Frontal cortex (tissue), 4 donors: ENCODE results near the gene EDIL3. TPM values are rescaled to one million over a fixed set of nuclear protein-coding genes. Genes with fewer than 3 reads are reported as not detected.
"Not testable (repeated sequence)": the region's sequence is repeated elsewhere in the genome, so short reads cannot be mapped to it uniquely, and the experiment has no call there.

ENCODE experiments used
- DNase-seq, 2 donors: peaks; one replicate each; pipeline ENCODE4 v3.0.0; 2012; ENCODE audit warnings: low spot score in 2 of 2
- FAIRE-seq: peaks from 2 replicates; lab custom pipeline; 2012; peaks lifted over from hg19 to GRCh38; lab: Jason Lieb, UNC
- total RNA-seq: library from RNA; depleted of rRNA; stranded (reverse); fragments of >200 nt; gene quantifications from one replicate; pipeline ENCODE4 v1.2.3, GENCODE V29; 2014
- donor health status: control.
- donor health status: control.
- donor health status: control.

Gene EDIL3
- total RNA-seq, 1 donor from 2014 or later: 59.1 TPM

DNA sequence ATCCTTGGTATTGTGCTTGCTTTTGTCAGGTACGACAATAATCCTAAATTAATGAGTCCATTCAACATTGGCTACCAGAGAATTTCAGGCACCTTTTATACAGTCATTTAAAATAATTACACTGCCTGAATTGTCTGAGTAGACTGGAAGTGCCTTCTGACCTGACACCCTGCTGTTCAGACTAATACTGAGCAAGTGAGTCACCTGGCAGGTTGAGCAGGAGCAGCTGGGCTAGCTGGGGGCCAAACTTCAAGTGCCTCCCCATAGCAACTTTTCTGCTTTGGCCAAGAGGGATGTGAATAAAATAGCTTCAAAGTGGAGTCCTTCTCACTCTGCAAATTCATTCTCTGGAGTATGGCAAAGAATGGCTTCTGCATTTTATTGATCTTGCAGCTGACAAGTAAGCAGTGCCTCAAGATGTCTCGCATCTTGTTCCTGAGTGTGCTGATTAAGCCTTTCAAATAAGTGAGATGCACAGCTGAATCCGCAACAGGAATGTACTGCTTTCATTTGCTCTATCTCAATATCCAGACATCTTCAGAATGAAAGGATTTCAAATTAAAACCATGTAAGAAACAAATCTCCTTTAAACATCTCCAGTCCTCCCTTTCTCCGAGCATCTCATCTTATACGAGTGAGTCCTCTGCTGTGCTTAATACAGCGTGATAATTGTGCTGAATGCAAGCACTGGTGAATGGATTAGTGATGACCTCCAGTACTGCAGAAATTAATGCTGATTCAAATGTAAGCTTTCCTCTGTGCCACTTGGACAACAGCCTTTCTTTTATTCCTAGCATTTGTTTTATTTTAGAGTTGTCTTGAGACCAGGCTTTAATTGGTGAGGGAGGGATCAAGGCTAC, 271.2 kb downstream of the EDIL3 start:
- FAIRE-seq (no peak), DNase-seq (no peak)

DNA sequence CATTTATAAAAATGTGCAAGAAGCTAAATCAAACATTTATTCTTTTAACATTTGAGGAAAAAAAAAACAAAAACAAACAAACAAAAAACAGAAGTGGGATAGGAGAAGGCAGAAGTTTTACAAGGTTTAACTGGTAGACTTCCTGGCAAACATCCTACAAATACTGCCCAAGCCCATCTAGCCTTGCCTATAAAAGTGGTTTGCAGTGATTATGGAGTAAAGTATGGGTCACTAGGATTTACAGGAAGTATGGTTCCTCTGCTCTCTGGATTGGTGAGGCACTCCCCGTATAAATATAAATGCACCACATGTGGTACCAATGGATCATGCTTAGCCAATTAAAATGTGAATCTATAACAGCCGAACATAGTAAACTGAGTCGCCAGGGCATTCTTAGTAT, 291.9 kb downstream of the EDIL3 start:
- no peak for DNase-seq
- FAIRE-seq: no peak

DNA sequence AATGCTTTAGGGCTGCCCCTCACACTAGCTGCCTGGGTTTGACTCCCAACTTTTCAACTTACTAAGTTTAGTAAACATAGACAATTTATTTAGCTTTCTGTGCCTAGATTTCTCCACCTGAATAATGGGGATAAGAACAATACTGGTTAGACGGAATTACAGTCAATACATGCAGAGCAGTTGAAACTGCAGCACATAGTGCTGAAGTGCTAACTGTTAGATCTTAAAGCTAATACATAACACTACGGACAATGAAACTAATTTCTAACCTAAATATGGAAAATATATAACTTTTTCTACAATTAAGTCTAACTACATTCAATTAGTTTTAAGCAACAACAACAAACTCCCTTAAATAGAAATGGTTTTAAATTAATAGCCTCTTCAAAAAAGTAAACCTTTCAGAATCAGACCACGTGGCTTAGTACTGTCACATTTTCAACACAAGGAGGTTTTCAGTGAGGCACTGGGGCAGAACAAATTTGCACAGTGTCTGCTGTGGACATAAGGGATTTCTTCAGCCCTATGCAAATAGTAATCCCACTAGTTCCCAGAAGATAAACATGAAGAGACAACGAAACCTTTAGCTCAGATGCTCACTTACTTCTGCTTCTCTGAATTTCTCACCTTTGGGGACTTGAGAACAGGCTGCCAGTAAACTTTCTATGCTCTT, 293.4 kb downstream of the EDIL3 start:
- FAIRE-seq: no peak
- no peak for DNase-seq

DNA sequence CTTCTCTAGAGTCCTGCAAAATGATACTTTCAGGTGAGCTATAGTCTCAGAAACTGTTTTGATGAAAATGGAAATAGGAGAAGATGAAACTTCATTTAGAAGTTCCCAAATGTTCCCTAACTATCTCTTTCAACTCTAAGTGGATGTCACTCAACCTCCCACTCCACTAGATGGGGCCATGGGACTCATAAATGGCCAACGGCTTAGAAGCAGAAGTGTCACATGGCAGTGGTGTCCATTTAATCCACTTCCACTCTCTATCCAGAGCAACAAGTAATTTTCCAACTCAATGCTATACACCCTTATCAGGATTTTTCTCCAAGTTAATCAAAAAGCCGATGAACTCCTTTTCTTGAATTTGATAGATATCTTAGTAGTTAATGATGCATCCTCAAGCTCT, 295.7 kb downstream of the EDIL3 start:
- FAIRE-seq: no peak
- DNase-seq: no peak

DNA sequence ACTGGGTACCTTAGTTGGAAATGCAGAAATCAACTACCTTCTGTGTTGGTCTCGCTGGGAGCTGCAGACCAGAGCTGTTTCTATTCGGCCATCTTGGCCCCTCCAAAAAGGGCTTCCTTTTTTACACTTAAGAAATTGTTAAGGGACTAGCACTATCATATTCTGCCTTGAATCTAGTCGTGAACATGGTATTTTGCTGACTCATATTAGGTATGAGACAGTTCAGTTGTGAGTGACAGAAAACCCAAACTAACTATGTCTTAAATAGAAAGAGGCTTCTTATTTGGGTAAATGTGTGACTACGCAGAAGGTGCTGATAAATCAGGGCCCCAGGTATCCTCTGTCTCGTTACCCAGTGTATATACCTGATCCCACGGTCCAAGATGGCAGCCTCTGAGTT, 298.2 kb downstream of the EDIL3 start:
- FAIRE-seq (no peak), DNase-seq (no peak)

DNA sequence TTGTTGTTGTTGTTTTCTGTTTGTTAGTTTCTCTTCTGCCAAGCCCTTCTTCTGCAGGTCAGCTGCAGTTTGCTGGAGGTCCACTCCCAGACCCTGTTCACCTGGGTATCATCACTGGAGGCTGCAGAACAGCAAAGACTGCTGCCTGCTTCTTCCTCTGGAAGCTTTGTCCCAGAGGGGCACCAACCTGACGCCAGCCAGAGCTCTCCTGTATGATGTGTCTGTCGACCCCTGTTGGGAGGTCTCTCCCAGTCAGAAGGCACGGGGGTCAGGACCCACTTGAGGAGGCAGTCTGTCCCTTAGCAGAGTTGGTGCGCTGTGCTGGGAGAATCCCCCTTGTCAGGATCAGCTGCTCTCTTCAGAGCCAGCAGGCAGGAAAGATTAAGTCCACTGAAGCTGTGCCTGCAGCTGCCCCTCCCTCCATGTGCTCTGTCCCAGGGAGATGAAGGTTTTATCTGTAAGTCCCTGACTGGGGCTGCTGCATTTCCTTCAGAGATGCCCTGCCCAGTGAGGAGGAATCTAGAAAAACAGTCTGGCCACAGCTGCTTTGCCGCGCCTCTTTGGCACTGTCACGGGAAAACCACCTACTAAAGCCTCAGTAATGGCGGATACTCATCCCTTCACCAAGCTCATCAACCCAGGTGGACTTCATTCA, 299.2 kb downstream of the EDIL3 start:
- no peak for FAIRE-seq
- no peak for DNase-seq

DNA sequence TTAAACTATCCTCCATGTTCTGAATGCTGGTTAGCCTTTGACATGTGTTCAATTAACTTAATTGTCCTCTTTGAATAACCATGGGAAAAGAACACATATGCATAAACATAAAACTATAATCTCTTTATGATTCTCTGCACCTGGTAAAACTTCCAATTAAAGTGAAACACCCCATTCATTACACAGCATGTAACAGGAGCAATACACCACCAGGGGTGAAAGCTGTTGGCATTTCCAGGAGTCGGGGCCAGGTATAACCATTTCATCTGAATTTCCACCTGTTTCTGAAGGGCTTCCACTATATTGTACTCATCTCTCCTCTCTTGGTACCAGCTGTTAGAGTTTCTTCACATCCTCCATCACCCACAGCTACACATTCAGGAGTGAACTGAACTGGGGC, 303.8 kb downstream of the EDIL3 start:
- DNase-seq: no peak
- FAIRE-seq: no peak

DNA sequence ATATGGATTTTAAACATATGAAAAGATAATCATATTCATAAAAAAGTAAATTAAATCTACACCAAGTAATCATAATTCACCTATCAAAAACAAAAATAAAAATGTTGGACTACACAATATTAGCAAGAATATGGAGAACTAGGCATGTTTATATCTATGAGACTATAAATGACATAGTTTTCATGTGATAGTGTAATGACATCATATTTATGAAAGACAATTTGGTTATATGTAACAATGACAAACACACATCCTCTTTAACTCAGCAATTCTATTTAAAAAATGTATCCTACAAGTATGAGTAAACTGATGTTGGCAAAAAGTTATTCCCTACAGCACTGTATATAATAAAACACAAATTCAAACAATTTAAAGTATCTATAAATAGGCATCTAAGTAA, 312.3 kb downstream of the EDIL3 start:
- DNase-seq: no peak
- FAIRE-seq: no peak

DNA sequence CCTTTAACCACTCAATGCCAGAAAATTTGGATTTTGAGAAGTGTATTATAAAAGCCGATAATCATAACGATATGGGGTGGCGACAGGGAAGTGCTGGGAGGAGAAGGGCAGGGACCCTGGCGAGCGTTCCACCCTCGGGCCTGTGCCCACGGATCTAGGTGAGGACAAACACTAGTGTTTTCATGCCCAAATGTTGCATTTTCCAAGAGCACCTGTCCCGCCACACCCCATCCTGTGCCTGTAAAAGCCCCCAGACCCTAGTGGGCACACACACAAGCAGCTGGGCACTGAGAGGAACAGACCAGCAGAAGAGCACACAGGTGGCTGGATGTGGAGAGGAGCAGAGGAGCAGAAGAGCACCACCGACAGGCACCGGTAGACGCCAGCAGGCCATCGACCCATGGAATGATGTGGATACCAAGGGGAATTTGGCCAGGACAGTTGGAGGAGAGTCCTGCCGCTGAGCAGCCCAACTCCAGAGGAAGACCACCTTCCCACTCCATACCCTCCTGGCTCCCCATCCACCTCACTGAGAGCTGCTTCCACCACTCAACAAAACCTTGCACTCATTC, 315.0 kb downstream of the EDIL3 start:
- FAIRE-seq (no peak), DNase-seq (no peak)

DNA sequence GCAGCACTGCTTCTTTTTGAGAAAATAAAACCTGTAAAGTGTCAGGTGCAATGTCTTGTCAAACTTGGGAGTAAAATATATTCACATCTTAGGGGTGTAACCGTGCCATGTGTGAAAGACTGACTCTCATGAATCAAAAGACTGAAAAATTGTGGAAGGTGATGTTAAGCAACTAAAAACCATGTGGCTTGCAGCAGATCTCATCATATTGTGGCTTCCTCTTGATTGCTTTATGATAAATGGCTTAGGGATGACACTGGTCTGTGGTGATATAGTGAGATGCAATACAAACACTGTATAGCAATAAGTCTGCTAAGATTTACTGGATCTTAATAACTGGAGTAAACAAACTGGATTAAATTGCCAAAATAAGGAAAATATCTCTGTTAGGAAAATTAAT, 321.6 kb downstream of the EDIL3 start:
- no peak for FAIRE-seq

DNA sequence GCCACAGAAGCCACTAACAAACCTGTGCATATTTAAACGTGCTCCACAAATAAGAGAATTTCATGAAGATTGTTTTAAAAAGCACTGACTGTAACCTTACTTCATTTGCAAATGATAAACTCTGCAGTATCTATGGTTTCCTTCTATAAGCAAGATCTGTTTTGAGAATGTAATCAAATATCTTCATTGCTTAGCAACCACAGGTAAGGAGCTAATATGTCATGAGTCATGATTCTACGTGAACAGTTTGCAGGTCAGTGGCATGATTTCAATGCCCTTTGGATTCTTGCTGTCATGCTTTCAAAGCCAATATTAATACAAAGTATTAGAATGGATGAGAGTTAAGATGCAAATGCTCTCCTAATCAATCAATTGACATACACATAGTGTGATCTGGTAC, 325.0 kb downstream of the EDIL3 start:
- DNase-seq (no peak), FAIRE-seq (no peak)

More for the DNA sequence above, 321.6 kb downstream of the EDIL3 start:
- DNase-seq: no peak

DNA sequence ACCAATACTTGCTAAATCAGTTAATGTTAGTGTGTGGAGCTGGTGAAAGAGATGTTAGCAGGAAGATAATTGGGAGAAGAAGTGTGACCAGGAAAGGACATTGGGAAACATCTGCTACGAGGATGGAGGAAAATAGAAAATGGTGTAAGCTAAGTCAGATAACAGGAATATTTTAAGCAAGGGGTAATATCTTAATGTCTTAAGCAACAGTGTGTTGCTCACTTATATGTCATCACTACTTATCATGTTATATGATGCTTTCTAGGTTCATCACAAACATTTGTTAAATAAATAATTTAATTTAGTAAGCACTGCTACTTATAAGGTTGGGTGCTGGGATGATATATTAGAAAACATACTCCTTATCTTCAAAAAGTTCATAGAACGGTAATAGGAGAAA, 326.1 kb downstream of the EDIL3 start:
- no peak for FAIRE-seq
- DNase-seq: no peak

DNA sequence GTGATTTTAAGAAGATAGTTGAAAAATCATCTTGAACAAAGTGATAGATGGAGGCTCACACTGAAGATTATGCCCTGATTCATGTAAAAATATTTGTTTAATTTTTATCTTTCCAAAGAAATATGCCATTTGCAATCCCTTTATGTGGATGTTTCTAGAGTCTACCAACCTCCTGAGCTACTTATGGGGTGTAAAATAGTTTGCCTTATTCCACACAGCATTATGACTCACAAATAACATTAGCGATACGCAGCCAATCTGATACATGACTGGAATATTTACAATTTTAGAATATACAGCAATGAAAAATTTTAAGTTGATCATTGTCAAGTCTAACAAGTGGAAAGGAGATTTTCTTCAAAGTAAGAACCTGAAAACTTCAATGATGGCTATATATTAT, 327.5 kb downstream of the EDIL3 start:
- no peak for FAIRE-seq
- no peak for DNase-seq

DNA sequence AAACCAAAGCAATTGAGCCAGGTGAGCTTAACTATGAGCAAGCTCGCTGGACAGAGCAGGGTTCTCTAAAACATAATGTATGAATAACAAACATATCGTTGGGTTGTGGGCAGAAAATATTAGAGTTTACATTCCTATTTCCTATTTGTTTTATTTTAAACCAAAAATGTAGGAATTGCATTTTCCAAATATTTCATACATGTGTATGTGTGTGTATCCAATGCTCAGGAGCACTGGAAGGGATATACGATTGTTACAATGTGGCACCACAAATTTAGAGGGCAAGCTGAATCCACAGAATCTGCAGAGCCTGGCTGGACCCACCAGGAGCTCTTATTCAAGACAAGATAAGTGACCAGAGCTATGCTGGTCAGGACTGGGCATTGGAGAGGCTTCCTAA, 338.7 kb downstream of the EDIL3 start:
- no peak for FAIRE-seq

DNA sequence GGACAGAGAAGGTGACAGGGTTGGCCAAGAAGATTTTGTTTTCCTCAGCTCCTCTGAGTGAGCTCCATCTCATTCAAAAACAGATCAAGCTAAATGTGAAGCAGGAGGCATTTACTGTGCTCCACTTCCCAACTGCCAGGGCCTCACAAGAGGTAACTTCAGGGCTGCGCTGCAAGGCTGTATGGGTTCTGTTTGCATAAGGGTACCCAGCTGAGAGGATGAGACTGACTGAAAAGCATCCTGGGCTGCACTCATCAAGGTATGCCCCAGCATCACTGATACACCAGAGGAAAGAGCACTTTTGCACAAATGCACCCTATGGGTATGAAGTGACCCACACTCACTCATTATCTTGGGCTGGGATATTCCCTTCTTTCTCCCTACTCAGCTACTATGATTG, 347.8 kb downstream of the EDIL3 start:
- DNase-seq (no peak), FAIRE-seq (no peak)

More for the DNA sequence above, 338.7 kb downstream of the EDIL3 start:
- no peak for DNase-seq

DNA sequence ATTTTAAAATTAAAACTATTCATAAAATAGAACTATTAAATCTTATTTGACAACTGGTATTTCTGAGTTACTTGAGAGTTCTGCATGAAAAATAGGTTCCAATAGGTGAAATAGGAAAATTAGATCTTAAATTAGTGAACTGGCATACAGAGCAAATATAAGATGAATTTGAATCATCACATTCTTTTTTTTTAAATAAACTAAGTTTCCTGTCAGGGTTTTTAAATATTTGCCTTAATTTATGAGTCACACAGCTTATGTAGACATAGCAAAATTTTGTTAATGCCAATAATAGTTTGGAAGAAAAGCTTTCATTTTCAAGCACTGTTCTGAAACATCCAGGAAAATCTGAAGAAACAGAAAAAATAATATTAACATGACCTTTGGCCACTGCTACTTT, 352.4 kb downstream of the EDIL3 start:
- no peak for FAIRE-seq
- no peak for DNase-seq

DNA sequence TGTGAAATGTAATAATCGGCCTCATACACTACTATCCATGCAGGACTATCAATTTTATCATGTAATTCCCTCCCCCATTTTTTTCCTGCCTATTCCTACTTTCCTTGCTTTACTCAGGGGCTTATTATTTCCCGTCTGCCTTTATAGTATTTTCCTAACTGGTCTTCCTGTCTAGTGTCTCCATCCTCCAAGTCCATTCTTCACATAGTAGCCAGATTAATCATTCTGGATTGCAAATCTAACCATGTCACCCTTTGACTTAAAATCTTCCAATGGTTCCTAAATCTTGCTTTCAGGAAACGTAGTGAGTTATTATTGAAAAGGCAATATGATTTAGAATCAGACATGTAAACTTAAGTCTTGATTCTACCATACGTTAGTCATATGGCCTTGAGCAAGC, 356.6 kb downstream of the EDIL3 start:
- FAIRE-seq (no peak), DNase-seq (no peak)

DNA sequence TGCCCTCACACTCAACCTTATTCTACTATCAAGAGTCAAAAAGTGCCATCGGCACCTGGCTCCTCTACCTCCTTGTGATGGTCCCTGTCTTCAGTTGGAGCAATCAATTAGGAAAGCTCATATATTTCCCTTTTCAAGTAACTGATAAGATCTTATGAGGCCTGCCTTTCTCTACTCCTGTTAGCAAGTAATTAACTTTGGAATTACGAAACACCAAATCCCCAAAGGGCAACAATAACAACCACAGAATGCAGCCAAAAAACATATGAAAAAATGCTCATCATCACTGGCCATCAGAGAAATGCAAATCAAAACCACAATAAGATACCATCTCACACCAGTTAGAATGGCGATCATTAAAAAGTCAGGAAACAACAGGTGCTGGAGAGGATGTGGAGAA, 366.2 kb downstream of the EDIL3 start:
- FAIRE-seq, DNase-seq: not testable (repeated sequence)

DNA sequence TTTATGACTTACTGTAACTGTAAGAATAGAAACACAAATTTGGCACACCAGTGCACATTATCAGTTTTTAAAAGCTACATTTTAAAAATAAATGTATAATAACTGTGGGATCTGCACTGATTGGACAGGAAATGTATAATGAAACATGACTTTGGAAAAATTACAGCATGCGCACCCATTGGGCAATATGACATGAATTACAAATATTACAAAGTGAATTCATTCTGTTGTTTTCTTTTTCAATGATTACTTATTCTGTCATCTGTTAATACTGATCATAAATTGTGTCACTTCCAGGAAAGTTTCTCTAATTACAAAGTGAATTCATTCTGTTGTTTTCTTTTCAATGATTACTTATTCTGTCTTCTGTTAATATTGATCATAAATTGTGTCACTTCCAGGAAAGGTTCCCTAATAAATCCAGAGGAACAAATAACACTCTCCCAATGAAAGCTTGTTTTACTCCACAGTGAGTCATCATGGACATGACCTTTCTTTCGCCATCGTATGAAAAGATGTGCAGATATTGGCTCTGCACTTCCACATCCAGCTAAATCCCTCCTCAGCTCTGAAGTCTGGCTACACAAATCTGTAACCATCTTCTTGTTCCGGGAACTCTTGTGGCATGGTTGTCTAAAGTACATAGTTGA, 367.0 kb downstream of the EDIL3 start:
- no peak for DNase-seq
- FAIRE-seq: no peak

DNA sequence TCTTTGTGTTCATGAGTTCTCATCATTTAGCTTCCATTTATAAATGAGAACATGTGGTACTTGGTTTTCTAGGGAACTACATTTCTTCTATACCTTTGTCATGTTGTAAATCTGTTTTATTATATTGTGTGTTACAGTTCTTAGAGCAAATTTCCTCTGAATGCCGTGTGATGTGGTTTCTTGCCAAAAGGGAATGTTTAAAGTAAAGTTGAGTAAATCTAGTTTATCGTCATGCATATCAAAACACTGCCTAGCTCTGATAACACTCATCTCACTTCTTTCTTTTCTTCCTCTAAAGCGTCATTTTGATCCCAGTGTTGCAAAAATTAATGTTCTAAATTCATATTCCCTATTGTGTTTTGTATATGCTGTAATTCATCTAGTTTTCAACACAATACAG, 368.6 kb downstream of the EDIL3 start:
- no peak for FAIRE-seq
- no peak for DNase-seq
